ENCODE results near the gene ERMN.
A peak's percentile ranks its signal among the peaks of the same experiment; 100 is the strongest.
"Not testable (repeated sequence)": the region's sequence is repeated elsewhere in the genome, so short reads cannot be mapped to it uniquely, and the experiment has no call there.

ERMN gene

GRCh38 chr2:157291018-157291417, 34.6 kb downstream of the ERMN start:
- peak; percentile 47 for DNase-seq

DNA sequence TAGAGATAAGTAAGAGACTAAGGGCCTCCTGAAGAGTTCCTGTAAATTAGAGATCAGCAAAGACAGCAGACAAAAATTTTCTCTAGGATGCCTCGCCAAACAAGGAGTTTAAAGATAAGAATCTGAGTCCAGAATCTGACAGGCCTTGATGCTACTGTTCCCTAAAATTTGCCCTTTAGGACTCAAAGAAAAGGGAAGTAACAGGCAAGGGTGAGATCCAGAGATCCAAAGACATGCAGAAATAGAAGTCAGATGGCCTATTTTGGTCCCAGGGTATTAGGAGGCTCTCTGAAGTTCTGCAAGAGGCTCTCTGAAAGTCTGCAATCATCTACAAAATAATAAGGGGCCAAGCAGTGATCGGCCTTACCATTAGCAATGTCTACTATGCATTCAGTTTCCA, 35.1 kb downstream of the ERMN start:
- no peak for DNase-seq

DNA sequence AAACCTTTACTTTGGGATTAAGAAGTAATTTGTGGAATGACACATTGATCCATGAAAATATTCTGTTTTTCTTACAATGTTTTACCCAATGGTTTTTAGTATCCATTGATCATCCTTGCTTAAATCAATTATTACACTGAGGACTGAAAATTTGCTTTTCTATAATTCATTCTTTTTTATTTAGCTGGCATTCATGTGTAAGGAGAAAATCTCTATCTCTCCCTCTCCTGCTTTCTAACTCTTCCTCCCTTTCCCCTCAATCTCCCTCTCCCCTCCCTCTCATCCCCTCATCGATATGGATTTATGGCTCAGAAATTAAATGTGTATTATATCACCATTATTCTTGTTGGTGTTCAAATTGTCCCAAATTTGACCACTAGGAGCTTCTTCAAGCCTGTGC, 38.5 kb downstream of the ERMN start:
- DNase-seq = no peak

DNA sequence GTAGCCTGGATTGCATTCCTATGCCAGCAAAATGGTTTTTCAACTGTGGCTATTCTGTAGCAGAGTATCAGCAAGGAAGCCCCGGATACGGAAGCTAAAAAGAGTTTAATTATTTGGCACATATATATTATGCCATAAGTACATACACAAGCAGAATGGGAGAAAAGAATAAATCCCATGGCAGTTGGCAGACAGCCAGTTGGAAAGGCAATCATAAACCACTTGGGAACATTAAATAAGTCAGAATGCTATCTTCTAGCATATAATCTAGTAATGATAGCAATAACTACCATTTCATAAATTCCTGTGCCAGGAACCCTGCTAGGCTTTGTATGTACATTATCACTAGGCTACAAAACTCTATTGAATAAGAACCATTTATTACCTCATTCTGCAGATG, 42.2 kb downstream of the ERMN start:
- DNase-seq = no peak

GRCh38 chr2:157281316-157281715, 44.3 kb downstream of the ERMN start:
- DNase-seq = no peak

DNA sequence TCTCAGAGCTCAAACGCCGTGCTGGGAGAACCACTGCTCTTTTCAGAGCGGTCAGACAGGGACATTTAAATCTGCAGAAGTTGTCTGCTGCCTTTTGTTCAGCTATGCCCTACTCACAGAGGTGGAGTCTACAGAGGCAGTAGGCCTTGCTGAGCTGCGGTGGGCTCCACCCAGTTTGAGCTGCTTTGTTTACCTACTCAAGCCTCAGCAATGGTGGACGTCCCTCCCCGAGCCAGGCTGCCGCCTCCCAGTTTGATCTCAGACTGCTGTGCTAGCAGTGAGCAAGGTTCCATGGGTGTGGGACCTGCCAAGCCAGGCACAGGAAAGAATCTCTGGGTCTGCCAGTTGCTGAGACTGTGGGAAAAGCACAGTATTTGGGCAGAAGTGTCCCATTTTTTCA, 46.3 kb downstream of the ERMN start:
- DNase-seq = not testable (repeated sequence)

- DNase-seq = no peak
These were observed 53.9 kb downstream of the ERMN start for GRCh38 chr2:157271590-157272203.

DNA sequence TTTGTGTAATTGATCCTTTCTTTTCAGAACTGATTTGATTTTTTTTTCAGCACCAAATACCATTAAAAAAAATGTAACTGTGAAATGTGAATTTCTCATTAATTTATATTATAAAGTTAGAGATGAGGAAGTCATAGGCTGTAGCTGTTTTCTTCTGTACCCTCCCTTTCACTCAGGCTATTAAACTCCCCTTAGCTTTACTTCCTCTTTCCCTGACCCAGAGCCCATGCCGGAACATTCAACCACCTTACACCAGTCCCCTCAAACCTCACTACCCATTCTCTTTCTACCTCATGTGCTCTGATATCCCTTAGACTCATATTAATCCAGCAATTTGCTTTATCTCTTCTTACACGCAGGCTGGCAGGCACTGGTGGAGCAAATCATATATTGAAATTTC, 55.7 kb downstream of the ERMN start:
- no peak for DNase-seq

GRCh38 chr2:157269060-157269459, 56.6 kb downstream of the ERMN start:
- DNase-seq = no peak
